ENCODE data around the gene ADCY2.

DNA sequence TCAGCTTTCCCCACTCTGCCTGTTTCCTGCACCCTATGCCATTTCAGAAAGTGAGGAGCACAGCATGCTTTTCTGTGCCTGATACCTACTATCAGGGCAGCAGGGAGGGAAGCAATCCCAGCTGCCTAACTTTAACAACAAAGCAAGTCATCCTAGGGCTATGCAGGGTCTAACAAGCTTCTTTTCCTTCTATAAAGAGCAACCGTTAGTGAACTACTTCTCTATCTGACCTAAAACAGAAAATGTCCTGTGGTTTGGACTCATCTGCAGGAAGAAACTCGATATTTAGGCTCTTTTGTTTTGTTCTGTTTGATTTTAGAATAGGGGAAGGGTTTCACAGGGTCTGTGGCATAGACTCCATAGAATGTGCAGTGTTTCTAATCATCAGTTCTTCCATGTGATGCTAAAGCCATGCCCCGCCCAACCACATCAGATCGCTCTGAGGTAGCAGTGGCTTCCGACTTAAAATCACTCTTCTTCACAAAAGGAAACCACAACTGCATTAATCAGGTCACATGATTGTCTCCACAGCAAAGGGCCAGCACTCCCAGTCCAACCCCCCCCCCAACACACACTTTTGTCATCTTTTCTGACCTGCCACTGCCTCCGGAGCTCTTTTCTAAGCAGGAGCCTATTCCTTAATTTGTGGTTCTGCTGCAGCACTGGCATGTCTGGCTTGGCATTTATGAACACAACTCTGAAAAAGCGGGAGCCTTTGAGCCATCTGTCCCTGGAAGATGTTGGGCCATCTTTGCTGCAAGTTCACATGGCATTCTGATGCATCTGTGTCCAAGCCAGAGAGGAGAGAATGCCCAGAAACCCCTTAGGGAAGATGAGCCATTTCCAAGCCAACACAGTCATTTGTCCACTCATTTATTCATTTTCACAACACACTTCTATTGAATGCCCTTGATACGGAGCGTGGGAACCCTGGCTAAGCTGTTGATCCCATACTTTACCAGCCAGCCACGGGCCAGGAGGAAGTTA lies 383.4 kb downstream of the ADCY2 start:
- TF ChIP-seq, protein P1, sequence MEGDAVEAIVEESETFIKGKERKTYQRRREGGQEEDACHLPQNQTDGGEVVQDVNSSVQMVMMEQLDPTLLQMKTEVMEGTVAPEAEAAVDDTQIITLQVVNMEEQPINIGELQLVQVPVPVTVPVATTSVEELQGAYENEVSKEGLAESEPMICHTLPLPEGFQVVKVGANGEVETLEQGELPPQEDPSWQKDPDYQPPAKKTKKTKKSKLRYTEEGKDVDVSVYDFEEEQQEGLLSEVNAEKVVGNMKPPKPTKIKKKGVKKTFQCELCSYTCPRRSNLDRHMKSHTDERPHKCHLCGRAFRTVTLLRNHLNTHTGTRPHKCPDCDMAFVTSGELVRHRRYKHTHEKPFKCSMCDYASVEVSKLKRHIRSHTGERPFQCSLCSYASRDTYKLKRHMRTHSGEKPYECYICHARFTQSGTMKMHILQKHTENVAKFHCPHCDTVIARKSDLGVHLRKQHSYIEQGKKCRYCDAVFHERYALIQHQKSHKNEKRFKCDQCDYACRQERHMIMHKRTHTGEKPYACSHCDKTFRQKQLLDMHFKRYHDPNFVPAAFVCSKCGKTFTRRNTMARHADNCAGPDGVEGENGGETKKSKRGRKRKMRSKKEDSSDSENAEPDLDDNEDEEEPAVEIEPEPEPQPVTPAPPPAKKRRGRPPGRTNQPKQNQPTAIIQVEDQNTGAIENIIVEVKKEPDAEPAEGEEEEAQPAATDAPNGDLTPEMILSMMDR (IDR thresholded peaks at IDR 0.05; ENCODE audit: low read depth, low read length, poor library complexity, severe bottlenecking) = no peak
- no peak for TF ChIP-seq EZH2phosphoT487 (IDR thresholded peaks at IDR 0.05; ENCODE audit: borderline replicate concordance, low read length)

Data from DOHH2 (cell line).